Stimulated activated CD4-positive, alpha-beta T cell treated with anti-CD3 and anti-CD28 coated beads, Interleukin-4, amount 100 ng/mL, for 1 hour (primary cell): ENCODE data around the gene OMG.
A peak's percentile ranks its signal among the peaks of the same experiment; 100 is the strongest.
"Not testable (repeated sequence)": the region's sequence is repeated elsewhere in the genome, so short reads cannot be mapped to it uniquely, and the experiment has no call there.

Experiments used
- DNase-seq: peaks from one replicate; pipeline ENCODE4 v3.0.0-alpha.2; 2020

The OMG gene

DNA sequence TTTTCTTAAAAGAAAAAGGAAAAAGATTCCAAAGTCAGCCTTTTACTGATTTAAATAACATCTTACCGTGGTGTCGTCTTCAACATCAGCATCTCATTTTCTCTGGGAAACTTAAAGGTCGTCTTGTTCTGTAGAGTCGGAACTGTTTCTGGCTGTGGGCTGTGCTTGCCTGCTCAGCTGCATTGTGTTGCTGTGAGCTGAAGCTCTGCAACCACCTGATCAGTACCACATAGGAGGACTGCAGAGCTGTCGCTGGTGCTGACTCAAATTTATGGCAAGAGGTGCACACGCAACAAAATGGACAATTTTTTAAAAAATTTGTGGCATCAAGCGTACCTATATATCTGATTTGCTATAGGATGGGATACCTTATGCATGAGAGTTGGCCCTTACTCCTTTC is at the start of gene OMG:
Gene OMG (minus strand): TSS at position 150 of the 400 bp plus-strand sequence. CDS start 908 bp downstream, outside the sequence.
- DNase-seq, result no peak

DNA sequence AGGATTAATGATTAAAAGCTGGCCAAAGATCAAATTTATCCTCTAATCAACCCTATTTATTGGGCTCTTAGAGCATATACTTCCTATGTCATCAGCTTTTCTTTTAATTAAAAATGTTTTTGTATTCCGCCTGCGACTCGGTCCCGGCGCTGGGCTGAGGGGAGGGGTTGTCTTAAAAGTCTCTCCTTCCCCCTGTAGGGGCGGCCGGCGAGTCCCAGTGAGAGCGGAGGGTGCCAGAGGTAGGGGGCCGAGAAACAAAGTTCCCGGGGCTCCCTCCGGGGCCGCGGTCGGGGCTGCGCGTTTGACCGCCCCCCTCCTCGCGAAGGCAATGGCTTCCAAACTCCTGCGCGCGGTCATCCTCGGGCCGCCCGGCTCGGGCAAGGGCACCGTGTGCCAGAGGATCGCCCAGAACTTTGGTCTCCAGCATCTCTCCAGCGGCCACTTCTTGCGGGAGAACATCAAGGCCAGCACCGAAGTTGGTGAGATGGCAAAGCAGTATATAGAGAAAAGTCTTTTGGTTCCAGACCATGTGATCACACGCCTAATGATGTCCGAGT is 48.2 kb upstream of the OMG start:
- DNase-seq, result not testable (repeated sequence)

- DNase-seq, result no peak
Measured at GRCh38 chr17:31339906-31340661, 43.0 kb upstream of the OMG start.

DNA sequence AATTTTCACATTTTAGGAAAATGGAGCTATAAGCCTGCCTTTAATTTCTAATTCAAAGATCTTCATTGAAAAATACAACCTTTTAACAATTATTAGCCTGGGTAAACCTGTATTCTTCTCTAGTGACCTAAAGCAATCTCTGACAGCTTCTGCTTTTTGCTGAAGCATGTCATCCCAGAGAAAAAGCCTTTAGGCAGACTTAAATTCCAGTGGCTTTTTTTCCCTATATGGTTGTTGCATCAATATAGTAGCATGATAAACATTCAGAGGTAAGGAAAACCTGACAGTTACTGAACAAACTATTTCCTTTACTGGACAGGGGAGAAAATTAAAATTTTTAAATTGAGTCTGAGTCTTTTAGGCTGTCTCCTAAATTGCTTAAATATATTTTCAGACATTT is 32.2 kb upstream of the OMG start:
- DNase-seq, result no peak

GRCh38 chr17:31328160-31328535 is 31.1 kb upstream of the OMG start:
- no peak for DNase-seq

DNA sequence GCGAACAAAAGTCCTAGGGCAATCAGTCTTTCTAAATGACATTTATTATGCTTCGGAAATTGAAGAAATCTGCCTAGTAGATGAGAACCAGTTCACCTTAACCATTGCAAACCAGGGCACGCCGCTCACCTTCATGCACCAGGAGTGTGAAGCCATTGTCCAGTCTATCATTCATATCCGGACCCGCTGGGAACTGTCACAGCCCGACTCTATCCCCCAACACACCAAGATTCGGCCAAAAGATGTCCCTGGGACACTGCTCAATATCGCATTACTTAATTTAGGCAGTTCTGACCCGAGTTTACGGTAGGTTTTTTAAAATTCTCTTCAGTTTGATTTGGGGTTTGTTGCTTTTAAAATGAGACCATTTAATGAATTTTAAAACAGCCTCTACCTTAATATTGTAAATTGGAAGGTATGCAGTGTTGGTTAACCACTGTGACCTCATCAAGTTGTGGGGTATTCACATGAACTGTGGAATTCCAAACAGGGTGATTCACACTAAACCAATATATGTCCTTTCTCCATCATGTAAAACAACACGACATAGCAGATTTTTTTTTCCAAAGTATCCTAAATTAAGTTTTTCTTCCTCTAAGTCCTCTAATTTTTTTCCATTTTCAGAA is 30.6 kb upstream of the OMG start:
- no peak for DNase-seq

DNA sequence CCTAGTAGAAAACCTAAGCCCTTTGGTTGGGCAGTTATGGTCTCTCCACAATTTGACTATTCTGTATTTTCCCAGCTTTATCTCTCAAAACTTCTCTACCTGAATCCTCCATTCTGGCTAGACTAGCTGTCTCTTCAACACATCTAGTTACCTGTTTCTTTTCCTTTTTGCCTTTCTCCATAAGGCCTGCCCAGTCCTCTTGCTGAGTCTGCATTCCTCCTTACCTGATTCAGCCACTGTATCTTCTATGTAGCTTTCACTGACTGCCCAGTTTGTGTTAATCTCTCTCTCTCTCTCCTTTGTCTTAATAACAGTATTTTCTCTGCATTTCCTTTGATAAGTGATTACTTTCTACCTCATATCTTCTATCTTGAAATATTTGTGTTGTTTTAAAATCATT is 26.5 kb upstream of the OMG start:
- DNase-seq, result no peak

- no peak for DNase-seq
Measured at GRCh38 chr17:31321966-31322365, 24.9 kb upstream of the OMG start.

- DNase-seq, result peak; percentile 65
Measured at GRCh38 chr17:31321481-31321880, 24.4 kb upstream of the OMG start, which contains the start of gene EVI2A. Gene EVI2A, minus strand, starts transcription at chr17:31321622. Its CDS starts 2,609 bp downstream, at chr17:31319013.

GRCh38 chr17:31320791-31321190 is 23.8 kb upstream of the OMG start:
- DNase-seq, result no peak

- no peak for DNase-seq
Measured at GRCh38 chr17:31320241-31320640, 23.2 kb upstream of the OMG start.

DNA sequence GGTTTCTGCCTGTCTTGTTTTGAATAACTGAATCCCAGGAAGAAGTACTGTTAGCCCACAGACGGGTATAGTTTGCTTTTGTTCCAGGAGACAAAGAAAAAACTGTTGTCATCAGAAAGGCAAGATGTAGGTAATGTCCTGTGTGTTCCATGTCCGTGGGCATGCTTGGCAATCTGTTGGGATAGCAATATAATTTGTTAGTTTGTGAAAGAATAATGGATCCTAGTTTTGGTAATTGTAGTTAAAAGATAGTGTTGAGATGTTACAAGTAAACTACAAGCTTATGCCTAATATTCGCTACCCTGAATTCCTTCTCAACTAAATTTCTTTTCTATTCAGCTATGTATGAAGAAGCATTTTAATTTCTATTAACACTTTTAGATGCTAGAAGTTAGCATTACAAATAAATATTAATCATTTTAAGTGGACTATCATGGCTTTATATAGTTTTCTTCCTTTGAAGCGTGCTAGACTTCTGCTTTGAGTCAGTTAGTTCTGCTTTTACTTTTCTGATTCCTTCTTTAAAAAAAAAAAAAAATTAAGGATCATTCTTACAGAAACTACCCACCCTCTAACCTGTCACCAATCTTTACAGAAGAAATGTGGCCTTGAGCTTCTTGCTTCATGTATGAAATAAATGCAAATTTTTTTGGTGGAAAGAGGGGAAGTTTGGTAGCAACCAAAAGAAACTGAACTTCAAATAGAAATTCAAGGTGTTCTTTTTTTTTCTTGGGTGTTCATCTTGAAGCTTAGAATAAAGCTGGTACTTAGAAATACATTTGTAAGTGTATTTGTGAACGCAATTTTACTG is 22.0 kb upstream of the OMG start:
- DNase-seq, result no peak

- peak; percentile 36 for DNase-seq
Measured at GRCh38 chr17:31318298-31318801, 21.3 kb upstream of the OMG start.

DNA sequence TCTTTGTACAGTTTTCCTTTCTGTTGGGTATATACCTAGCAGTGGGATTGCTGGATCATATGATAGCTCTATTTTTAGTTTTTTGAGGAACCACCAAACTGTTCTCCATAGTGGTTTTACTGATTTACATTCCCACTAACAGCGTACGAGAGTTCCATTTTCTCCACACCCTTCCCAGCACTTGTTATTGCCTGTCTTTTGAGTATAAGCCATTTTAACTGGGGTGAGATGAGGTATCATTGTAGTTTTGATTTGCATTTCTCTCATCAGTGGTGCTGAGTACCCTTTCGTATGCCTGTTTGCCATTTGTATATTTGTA is 17.7 kb upstream of the OMG start:
- no peak for DNase-seq

DNA sequence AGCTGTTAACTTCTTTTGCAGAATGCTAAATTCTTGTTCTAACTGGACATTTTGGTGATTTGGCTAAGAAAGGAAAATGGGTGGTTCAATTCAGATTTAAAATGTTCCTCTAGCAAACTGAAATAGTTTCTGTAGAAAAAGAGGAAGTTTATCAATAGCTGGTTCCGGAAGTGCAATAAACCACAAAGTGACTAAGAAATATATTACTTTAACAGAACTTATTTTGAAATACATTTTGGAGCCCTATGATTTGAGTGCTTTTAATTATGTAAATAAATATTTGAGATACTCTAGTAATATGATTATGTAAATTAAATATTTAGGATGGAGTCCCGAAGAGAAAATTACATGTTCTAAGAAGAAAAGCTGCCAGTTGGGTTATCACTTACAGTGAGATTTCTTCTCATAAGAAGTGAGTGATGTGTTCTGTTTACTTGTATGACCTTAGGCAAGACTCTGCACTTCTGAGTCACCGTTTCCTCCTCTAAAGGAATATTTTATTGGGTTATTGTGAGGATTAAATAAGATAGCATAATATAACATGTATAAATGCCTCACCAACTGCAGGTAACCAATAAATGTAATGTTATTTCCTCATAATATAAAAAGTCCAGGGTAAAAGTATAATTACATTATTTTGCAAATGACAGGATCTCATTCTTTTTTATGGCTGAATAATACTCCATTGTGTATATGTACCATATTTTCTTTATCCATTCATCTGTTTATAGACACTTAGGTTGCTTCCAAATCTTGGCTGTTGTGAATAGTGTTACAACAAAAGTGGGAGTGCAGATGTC is 17.1 kb upstream of the OMG start, which contains the start of gene EVI2B:
Gene EVI2B (minus strand): TSS at position 73 of the 800 bp plus-strand sequence. CDS start 8,445 bp downstream, outside the sequence.
- DNase-seq, result no peak

- peak; percentile 32 for DNase-seq
Measured at GRCh38 chr17:31312223-31312622, 15.2 kb upstream of the OMG start.

GRCh38 chr17:31311526-31311925 is 14.5 kb upstream of the OMG start:
- DNase-seq, result no peak

GRCh38 chr17:31310886-31311285 is 13.8 kb upstream of the OMG start:
- no peak for DNase-seq

DNA sequence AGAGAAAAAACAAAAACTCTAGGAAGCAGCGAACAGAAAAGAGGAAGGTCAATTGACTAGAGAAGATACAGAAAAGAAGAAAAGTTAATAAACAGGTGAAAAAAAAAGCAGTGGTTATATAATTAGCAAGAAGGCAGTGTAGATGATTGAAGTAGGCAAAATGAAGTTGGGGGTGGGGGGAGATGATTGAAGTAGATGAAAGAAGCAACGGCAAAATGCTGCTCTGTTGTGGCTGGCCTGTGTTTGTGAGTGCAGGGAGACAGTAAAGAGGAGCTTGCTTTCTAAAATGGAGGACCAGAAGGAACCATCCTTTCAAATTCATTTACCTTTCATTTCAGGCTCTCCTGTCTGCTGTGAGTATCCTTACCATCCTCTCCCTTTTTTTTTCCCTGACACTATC is 13.2 kb upstream of the OMG start:
- peak; percentile 23 for DNase-seq

- DNase-seq, result no peak
Measured at GRCh38 chr17:31309556-31309955, 12.5 kb upstream of the OMG start.

DNA sequence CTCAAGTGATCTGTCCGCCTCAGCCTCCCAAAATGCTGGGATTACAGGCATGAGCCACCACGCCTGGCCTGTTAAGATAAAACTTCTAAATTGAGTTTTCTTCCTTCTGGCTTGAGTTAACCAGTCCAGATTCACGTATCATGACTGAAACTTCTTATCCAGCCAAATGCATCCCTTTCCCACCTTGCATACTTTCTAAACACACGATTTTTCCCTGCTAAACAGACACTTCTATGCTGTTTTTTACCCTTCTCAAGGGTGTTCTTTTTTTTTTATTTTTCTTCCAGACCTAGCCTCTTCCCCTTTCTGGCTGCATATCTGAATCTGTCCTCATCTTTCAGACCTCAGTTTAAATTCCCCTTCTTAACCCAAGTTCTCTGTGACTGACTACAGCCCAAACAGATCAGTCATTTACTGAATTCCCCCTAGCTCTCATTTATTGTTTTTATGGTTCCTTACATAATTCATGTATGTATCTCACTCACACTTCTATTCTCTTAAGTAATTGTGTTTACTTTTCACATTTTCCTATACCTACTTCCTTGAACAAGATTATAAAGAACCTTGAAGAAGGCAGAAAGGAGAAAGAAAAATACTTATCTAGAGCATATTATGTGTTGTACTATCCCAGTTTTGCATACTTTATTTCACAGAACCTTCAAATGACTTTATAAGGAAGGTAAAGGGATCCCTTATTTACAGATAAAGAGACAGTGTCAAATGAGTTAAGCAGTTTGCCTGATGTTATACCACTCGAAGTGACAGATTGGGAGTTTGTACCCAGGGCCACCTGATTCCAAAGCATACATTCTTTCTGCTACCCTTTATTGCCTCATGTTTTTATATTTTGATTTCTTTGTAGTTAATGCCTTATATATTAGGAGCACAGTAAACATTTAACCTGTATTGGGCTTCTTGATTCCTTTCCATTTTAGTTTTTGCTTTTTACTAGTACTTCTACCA is 11.6 kb upstream of the OMG start:
- no peak for DNase-seq
